Stimulated activated CD4-positive, alpha-beta T cell treated with anti-CD3 and anti-CD28 coated beads, Interleukin-1b, Interleukin-23, amount 100 ng/mL, for 24 hours (primary cell): ENCODE measurements around the gene RBM17.
"Not testable (repeated sequence)": the region's sequence is repeated elsewhere in the genome, so short reads cannot be mapped to it uniquely, and the experiment has no call there.

ENCODE experiments used
- DNase-seq, 4 experiments: peaks; one replicate each; pipeline ENCODE4 v3.0.0-alpha.2; 2020; ENCODE audit warnings: low read depth in 4 of 4, low spot score in 1 of 4

The RBM17 gene

GRCh38 chr10:6055929-6056328 is 32.9 kb upstream of the RBM17 start:
- DNase-seq = no peak

GRCh38 chr10:6056411-6057135 is 32.3 kb upstream of the RBM17 start:
- DNase-seq = no peak

GRCh38 chr10:6058682-6059475 is 30.0 kb upstream of the RBM17 start:
- no peak for DNase-seq

DNA sequence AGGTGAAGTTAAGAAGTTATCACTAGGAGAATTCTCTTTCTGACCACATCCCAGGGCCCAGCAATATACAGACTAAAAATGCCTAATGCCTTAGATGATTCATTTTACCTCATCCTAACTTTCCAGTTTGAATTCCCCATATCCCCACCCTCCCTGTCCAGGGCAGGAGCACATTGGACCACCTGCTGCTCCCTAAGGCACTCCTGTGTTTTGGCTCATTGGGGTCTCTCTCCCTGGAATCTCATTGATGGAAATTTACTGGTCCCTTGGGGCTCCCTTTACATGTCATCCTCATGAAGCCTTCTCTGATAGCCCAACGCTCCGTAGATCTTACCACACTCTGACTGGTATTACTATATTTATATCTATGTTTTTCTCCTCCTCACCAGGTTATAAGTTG is 29.3 kb upstream of the RBM17 start:
- DNase-seq = no peak

GRCh38 chr10:6061056-6061455 is 27.8 kb upstream of the RBM17 start:
- DNase-seq = no peak

GRCh38 chr10:6062101-6062771 is 26.6 kb upstream of the RBM17 start, which contains the start of gene IL2RA:
Gene IL2RA (minus strand): TSS chr10:6062367. CDS start chr10:6062151, 216 bp downstream.
- DNase-seq = peak in 3 of 4 experiments; percentile 57 to 72 (median 66)

DNA sequence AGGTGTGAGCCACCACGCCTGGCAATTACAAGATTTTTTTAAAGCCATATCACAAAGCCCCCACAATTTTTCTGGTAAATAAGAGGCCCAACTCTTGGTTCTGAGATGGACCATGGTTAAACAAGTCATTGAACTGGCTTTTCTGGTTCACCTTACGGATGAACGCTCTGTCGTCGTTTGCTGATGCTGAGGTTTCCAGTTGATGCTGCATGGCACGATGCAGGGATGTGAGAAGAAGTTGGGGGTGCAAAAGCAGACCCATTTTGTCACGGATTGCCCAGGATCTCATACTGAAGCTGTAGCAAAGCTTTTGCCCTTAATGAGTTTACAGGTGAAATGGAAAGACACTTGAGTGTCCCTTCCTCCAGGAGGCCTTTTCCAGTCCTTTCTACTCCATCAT is 24.7 kb upstream of the RBM17 start:
- no peak for DNase-seq

DNA sequence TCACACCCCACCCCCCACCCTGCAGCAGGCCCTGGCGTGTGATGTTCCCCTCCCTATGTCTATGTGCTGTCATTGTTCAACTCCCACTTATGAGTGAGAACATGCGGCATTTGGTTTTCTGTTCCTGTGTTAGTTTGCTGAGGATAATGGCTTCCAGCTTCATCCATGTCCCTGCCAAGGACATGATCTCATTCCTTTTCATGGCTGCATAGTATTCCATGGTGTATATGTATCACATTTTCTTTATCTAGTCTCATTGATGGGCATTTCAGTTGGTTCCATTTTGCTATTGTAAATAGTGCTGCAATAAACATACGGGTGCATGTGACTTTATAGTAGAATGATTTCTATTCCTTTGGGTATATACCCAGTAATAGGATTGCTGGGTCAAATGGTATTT is 24.1 kb upstream of the RBM17 start:
- not testable (repeated sequence) for DNase-seq

GRCh38 chr10:6065406-6065805 is 23.4 kb upstream of the RBM17 start:
- no peak for DNase-seq

DNA sequence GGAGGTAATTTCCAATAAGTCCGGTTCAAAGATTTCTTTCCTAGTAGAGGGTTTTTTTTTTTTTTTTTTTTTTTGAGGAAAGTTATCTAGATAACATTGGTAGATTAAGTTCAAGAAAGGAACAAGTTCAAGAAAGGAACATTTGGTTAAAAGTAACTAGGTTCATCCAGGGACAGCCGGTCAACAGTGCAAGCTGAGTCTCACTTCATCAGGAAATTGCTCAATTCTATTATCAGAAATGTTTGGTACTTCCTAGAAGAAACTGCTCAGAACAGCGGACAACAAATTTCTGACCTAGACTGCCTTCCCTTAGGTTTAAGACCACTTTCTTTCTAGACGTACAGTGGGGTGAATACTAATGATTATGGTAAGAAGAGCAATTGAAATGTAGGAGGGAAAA is 23.0 kb upstream of the RBM17 start:
- DNase-seq = no peak

- DNase-seq = no peak
Observed at GRCh38 chr10:6067457-6067856, 21.4 kb upstream of the RBM17 start.

DNA sequence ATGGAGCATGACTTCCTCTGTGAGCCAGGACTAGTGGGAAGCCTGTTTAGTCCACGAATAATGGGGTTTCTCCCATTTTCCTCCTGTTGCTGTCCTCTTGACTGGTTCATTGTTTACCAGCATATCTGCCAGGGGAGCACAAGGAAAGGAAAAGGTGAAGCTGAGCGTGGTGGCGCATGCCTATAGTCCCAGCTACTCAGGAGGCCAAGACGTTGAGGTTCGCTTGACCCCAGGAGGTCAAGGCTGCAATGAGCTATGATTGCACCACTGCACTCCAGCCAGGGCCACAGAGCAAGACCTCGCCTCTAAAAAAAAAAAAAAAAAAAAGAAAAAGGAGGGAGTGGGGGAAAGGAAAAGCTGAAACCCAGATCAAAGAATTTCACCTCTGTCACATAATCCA is 20.8 kb upstream of the RBM17 start:
- no peak for DNase-seq

DNA sequence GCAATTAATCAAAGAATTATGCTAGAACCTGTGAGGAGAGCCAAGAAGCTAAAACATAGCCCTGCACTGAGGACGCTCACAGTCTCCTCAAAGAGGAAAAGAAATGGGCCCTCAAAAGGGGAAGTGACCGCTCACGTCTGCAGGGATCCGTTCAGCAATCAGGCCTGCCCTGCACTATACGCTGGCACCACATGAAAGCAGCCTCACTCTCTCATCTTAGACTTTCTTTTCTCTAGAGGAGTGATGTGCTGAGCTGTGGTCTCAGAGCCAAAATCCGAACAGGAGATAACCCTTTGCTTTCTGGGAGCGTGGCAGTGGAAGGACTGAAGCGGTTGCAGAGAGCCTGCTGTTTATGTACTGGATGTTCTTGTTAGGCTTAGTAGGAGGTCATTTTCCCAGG is 20.4 kb upstream of the RBM17 start:
- no peak for DNase-seq

- DNase-seq = no peak
Observed at GRCh38 chr10:6069081-6069931, 19.5 kb upstream of the RBM17 start.

- peak in 2 of 4 experiments; percentile 67 to 77 for DNase-seq
Observed at GRCh38 chr10:6070660-6071059, 18.2 kb upstream of the RBM17 start.

GRCh38 chr10:6071181-6072175 is 17.4 kb upstream of the RBM17 start:
- no peak for DNase-seq

- no peak for DNase-seq
Observed at GRCh38 chr10:6072215-6072934, 16.5 kb upstream of the RBM17 start.

DNA sequence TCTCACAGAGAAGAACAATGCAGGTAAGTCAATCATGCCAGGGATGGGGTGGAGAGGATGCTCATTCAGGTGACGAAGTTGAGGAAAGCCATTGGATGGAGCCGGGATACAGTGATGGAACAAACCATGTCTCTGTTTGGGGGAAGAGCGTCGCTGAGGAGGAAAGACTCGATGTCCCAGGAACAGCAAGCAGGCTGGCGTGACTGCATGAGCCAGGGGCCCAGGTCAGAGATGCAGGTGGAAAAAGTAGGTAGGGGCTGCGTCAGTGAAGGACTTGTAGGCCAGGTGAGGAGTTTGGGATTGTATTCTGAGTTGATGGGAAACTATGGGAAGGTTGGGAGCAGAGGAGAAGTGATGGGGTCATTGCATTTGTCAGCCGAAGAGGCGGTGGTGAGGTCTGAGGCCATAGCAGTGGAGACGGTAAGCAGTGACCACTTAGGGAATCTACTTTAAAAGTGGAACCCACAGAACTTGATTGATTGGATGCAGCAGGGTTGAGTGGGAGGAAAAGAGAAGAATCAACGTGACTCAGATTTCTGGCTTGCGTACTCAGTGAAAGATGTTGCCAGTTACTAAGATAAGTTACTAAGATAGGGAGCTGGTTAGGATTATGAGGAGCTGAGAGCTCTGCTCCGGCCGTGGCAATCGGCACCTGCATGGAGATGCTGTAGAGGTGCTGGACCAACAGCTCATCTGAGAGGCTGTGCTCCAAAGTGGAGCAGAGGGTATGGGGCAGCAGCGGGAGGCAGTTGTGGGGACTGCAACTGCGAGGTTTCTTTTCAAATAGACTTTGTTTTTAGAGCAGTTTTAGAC is 14.1 kb upstream of the RBM17 start:
- no peak for DNase-seq
